Nephron progenitor cell (in vitro differentiated cells): ENCODE data around the gene OCSTAMP.

ENCODE experiments used
- DNase-seq: peaks from one replicate; pipeline ENCODE4 v3.0.0; 2021
- H3K27ac Mint-ChIP-seq: 2 replicates; pipeline ENCODE4 v1.8.0; 2021; ENCODE audit warnings: mild to moderate bottlenecking, moderate library complexity, mixed read lengths
- H3K27me3 Mint-ChIP-seq: 2 replicates; pipeline ENCODE4 v1.8.0; 2021; ENCODE audit warnings: mild to moderate bottlenecking, low read depth, mixed read lengths; ENCODE audit not compliant: poor library complexity
- H3K36me3 Mint-ChIP-seq: 2 replicates; pipeline ENCODE4 v1.8.0; 2021; ENCODE audit warnings: low read depth, mixed read lengths
- H3K4me1 Mint-ChIP-seq: 2 replicates; pipeline ENCODE4 v1.8.0; 2021; ENCODE audit warnings: mixed read lengths
- H3K4me3 Mint-ChIP-seq: 2 replicates; pipeline ENCODE4 v1.8.0; 2021; ENCODE audit warnings: mild to moderate bottlenecking, moderate library complexity, mixed read lengths
- H3K9me3 Mint-ChIP-seq: 2 replicates; pipeline ENCODE4 v1.8.0; 2021; ENCODE audit warnings: mild to moderate bottlenecking, moderate library complexity, mixed read lengths
- CTCF ChIP-seq: fragments of 200-600 bp; sonication (generic); IDR thresholded peaks from 2 replicates; pipeline ENCODE4 v1.5.0; 2021; ENCODE audit warnings: antibody characterized with exemption

OCSTAMP gene

DNA sequence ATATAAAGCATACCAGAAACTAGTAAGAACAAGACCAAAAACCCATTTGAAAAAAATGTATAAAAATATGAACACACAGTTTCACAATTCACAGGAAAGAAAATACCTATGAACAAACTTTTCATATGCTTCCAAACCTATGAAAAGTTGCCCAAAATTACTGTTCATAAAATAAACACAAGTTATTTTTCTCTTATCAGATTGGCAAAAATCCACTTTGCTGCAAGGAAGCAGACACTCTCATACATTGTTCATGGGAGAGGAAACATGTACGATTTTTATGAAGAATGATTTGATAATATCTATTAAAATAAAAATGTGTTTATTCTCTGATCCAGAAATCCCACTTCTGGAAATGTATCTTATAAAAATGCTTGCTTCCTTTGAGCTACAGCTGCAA lies 40.0 kb upstream of the OCSTAMP start:
- Mint-ChIP-seq H3K36me3 (peaks cover 20% of the 10 kb centered on the region), H3K9me3 (peaks cover 4% of the 10 kb centered on the region), H3K4me3 (no peak overlapping the region), H3K27ac (no peak overlapping the region), H3K27me3 (peaks cover 4% of the 10 kb centered on the region), H3K4me1 (peaks cover 1% of the 10 kb centered on the region)
- no peak for TF ChIP-seq CTCF
- DNase-seq, result no peak

DNA sequence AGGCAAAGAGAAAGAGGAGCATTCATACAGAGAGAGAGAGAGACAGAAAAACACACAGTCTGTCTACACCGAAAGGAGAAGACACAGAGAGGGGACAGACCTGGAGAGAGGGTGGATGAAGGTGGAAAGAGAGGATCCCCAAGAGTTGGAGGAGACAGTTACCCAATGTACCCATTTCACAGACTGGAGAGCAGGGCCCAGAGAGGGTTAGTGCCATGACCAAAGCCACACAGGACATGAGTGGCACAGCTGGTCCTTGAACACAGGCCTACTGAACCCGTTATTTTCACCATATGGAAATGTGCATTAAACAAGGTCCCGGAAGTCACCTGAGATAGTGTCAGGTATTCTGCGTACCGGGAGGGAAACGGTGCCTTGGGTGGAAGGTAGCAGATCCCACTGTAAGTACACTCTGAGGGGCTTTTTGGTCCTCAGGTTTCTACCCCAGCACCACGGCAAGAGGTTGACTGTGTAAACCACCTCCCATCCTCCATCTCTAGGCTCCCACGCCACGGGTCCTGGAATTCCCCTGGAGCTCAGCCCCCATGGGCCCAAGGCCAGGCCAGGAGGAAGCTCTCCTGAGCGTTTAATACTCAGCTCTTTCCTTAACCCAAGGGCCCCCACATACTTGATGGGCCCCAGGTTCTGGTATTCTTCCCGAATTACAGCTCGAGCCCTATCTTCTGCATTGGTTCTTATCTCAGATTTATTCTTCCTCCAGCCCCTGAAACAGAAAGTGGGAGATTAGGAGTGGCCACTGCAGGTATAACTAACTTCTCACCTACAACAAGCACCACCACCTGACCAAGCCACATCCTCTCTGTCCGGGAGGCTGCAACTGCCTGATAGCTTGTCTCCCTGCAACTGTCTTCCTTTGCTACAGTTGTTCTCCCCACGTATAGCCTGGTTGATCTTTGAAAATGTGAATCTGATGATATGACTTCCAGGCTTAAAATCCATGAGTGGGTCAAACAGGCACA lies 38.4 kb upstream of the OCSTAMP start:
- no peak for TF ChIP-seq CTCF
- H3K4me1 Mint-ChIP-seq, result no peaks in the 10 kb centered on the region
- no peak overlapping the region for H3K27ac Mint-ChIP-seq
- H3K36me3 Mint-ChIP-seq, result peaks cover 20% of the 10 kb centered on the region
- no peak overlapping the region for H3K4me3 Mint-ChIP-seq
- peaks cover 4% of the 10 kb centered on the region for H3K27me3 Mint-ChIP-seq
- H3K9me3 Mint-ChIP-seq, result peaks cover 4% of the 10 kb centered on the region
- no peak for DNase-seq

- Mint-ChIP-seq H3K9me3 (peaks cover 4% of the 10 kb centered on the region), H3K27ac (no peak overlapping the region), H3K4me1 (no peaks in the 10 kb centered on the region), H3K36me3 (peaks cover 17% of the 10 kb centered on the region), H3K4me3 (no peak overlapping the region), H3K27me3 (peaks cover 4% of the 10 kb centered on the region)
- no peak for DNase-seq
- no peak for TF ChIP-seq CTCF
Measured at GRCh38 chr20:46587986-46588385, 37.5 kb upstream of the OCSTAMP start.

DNA sequence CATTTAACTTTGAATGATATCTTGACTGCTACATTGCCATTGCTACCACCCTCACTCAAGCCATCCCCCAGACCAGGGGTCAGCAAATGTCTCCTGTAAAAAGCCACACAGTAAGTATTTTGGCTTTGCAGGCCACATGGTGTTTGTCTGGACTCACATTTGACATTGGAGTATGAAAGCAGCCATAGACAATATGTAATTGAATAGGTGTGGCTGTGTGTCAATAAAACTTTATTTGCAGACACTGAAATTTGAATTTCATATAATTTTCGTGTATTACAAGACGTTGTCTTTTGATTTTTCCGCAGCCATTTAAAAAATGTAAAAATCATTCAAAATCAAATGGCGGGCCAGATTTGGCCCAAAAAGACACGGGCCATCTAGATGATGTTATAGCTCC lies 36.3 kb upstream of the OCSTAMP start:
- no peak for DNase-seq
- H3K9me3 Mint-ChIP-seq, result peaks cover 5% of the 10 kb centered on the region
- H3K27me3 Mint-ChIP-seq, result peaks cover 4% of the 10 kb centered on the region
- H3K36me3 Mint-ChIP-seq, result peaks cover 9% of the 10 kb centered on the region
- no peak overlapping the region for H3K27ac Mint-ChIP-seq
- no peak for TF ChIP-seq CTCF
- H3K4me1 Mint-ChIP-seq, result no peaks in the 10 kb centered on the region
- no peak overlapping the region for H3K4me3 Mint-ChIP-seq

DNA sequence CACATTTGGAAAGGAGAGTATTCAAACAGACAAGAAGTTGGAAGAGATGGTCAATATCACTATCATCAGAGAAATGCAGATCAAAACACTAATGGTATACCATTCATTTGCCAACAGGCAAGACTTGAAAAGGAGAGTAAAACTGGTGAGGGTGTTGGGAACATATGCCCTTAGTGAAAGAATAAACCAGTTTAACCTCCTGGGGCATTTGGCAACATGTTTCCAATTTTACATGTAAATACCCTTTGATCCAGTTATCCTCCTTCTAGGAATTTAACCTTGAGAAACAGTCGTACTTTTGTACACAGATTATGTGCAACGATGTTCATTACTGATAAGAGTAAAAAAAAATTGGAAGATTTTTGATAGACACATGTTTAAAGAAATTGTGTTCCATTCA lies 34.1 kb upstream of the OCSTAMP start:
- Mint-ChIP-seq H3K27ac (no peak overlapping the region), H3K4me3 (no peak overlapping the region), H3K9me3 (peaks cover 15% of the 10 kb centered on the region), H3K4me1 (no peaks in the 10 kb centered on the region), H3K27me3 (peaks cover 2% of the 10 kb centered on the region), H3K36me3 (peaks cover 15% of the 10 kb centered on the region)
- no peak for DNase-seq
- TF ChIP-seq CTCF, result no peak
